Ascending aorta (tissue), 2 donors: Measurements from ENCODE around the gene C1orf159. TPM values are rescaled to one million over a fixed set of nuclear protein-coding genes. Genes with fewer than 3 reads are reported as not detected.

Experiments
- DNase-seq, 2 donors: peaks; one replicate each; pipeline ENCODE4 v3.0.0-alpha.2; 2019; ENCODE audit warnings: low spot score in 2 of 2
- H3K27ac ChIP-seq, 2 donors: fragments of 200-600 bp; sonication (generic); one replicate each; pipeline ENCODE4 v1.5.1; 2016 to 2017; ENCODE audit warnings: mild to moderate bottlenecking in 1 of 2
- H3K27me3 ChIP-seq: fragments of 200-600 bp; sonication (generic); one replicate; pipeline ENCODE4 v1.5.1; 2017
- H3K36me3 ChIP-seq, 2 donors: fragments of 200-600 bp; sonication (generic); one replicate each; pipeline ENCODE4 v1.5.1; 2016
- H3K4me1 ChIP-seq, 2 donors: fragments of 200-600 bp; sonication (generic); one replicate each; pipeline ENCODE4 v1.5.1; 2016 to 2017; ENCODE audit warnings: mild to moderate bottlenecking in 1 of 2
- H3K4me3 ChIP-seq, 2 donors: fragments of 200-600 bp; sonication (generic); one replicate each; pipeline ENCODE4 v1.5.1; 2016 to 2017; ENCODE audit warnings: mild to moderate bottlenecking in 1 of 2
- H3K9me3 ChIP-seq, 2 donors: fragments of 200-600 bp; sonication (generic); one replicate each; pipeline ENCODE4 v1.5.1; 2016
- intact Hi-C: fragments of 100-400 bp; cut with DNase I; formaldehyde crosslinking; loops from one replicate; pipeline ENCODE4 v1.15.1; 2023
- total RNA-seq: library from RNA; depleted of rRNA; stranded (reverse); fragments of >200 nt; gene quantifications from one replicate; pipeline ENCODE4 v1.1.0, GENCODE V29; 2016
- TF ChIP-seq, protein P1 (sequence below), 3 experiments: fragments of 200-600 bp in 2 of 3; fragments of 450-650 bp in 1 of 3; sonication (generic) in 2 of 3; IDR thresholded peaks; one replicate each; pipeline ENCODE4 v1.5.1; 2016 to 2019; ENCODE audit warnings: antibody characterized with exemption in 3 of 3, mild to moderate bottlenecking in 1 of 3, moderate library complexity in 1 of 3

The C1orf159 gene
- total RNA-seq, 1 donor from 2014 or later, result 23.7 TPM

DNA sequence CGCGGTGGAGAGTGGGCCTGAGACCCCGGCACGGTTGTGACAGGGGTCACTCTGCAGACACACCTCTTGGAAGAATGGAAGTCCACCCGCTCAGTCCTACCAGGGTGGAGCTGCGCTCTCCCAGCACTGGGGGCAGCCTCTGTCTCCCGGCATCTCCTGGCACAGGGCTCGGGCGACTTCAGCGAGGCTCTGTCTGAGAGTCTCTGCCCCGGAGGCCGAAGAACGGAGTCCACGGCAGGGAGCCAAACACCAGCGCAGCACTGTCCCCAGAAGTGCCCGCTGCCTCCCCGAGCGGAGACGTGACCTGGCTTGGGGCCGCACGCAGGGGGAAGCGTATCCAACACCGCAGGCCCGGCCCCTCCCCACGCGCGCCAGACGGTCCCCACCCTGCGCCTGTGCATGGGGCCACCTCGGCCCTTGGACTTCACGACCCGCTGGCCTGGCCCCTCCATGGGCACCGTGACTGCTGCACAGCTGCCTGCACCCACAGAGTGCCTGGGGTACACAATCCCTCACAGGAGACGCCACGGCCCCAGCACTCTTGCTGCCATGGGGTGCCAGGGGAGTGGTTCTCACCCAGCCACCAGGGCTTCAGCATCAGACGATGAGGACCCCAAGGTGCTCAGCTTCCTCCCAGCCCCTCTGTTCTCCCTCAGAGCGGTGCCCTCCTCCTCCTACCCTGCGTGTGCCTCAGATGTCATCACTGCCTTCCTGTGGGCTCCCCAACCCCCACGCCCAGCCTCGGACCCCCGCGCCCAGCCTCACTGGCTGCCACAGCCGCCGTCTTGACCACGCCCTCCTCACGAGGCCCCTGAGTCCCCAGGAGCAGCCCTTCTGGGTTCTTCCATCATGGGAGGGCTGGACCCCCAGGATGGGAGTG is 26.8 kb downstream of the C1orf159 start:
- Histone ChIP-seq H3K27me3 (no peaks in the 10 kb centered on the region), H3K9me3 (no peaks in the 10 kb centered on the region), H3K27ac (no peak overlapping the region), H3K36me3 (no peaks in the 10 kb centered on the region), H3K4me3 (no peak overlapping the region), H3K4me1 (no peaks in the 10 kb centered on the region)
- no peak for DNase-seq
- intact Hi-C loops, result no loop called here
- TF ChIP-seq, protein P1, sequence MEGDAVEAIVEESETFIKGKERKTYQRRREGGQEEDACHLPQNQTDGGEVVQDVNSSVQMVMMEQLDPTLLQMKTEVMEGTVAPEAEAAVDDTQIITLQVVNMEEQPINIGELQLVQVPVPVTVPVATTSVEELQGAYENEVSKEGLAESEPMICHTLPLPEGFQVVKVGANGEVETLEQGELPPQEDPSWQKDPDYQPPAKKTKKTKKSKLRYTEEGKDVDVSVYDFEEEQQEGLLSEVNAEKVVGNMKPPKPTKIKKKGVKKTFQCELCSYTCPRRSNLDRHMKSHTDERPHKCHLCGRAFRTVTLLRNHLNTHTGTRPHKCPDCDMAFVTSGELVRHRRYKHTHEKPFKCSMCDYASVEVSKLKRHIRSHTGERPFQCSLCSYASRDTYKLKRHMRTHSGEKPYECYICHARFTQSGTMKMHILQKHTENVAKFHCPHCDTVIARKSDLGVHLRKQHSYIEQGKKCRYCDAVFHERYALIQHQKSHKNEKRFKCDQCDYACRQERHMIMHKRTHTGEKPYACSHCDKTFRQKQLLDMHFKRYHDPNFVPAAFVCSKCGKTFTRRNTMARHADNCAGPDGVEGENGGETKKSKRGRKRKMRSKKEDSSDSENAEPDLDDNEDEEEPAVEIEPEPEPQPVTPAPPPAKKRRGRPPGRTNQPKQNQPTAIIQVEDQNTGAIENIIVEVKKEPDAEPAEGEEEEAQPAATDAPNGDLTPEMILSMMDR (IDR thresholded peaks at IDR 0.05), result no peak

DNA sequence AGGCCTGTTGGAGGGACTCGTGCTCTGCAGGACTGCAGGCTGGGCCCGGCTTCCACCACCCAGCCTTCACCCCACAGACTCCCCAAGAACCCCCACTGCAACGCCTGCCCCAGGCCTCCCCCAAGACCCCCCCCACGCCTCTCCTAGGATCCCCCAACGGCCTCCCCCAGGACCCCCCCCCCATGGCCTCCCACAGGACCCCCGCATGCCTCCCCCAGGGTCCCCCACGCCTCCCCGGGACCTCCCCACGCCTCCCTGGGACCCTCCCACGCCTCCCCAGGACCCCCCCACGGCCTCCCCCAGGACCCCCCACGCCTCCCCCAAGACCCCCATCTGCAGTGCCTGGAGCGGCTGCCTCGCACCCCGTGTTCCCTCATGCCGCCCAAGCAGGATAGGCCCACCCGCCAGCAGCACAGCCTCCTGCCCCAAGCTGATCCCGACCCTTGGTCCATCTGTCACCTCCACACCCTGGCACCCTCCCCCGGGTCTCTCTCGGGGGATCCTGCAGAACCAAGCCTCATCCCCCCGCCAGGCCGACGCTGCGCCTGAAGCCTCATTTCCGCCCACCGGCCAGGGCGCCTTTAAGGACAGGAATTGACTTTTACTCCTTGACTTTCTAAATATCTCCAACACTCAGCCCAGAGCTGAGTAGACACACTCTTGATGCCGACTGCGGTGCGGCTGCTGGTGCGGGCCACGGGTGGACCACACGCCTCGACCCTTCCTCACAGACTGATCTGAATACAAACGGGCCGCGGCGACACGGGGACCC is 27.7 kb downstream of the C1orf159 start:
- Histone ChIP-seq H3K4me3 (no peak overlapping the region), H3K27ac (no peak overlapping the region), H3K36me3 (no peaks in the 10 kb centered on the region), H3K4me1 (no peaks in the 10 kb centered on the region), H3K27me3 (no peaks in the 10 kb centered on the region), H3K9me3 (no peaks in the 10 kb centered on the region)
- DNase-seq, result no peak
- intact Hi-C loops, result no loop called here
- TF ChIP-seq, protein P1 (IDR thresholded peaks at IDR 0.05), result no peak

DNA sequence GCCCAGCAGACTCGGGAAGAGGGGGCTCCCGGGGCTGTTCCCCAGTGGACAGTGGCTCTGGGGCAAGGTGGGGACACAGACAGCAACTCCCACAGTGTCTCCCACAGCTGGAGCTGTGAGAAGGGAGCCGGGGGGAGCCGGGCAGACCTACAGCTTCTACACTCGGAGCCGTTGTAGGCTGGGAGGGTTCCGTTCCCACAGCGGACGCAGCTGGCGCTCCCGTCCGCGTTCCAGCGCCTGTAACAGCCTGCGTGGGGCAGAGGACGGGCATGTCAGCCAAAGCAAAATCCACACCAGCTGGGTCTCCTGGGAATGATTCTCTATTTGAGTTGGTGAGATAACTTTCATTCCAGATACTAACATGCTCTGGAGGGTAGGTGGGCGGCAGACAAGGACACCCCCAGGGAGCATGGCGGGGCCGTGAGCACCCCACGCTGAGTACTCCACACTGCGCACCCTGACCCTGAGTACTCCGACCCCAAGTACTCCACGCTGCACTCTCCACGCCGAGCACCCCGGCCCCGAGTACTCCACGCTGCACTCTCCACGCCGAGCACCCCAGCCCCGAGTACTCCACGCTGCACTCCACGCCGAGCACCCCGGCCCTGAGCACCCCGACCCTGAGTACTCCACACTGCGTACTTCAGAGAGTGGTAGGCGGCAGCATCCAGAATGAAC is 28.4 kb downstream of the C1orf159 start:
- DNase-seq, result no peak

DNA sequence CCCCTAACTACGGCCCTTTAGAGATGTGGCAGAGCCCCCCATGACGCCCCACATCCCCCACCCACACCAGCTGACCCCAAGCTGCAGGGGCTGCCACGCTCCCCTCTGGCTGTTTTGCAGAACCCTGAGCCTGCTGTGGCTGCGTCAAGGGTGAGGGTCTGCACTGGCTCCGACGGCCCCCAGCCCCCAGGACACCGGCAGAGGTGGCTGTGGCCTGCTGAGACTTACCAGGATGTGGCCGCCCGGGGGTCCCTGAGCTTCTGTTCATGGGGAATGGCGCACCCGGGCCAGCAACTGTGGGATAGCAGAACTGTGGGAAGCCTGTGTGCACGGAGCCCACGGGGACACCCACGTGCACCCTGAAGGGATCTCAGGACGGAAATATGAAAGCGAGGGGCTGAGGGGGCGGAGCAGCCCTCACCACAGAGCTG is 29.0 kb downstream of the C1orf159 start:
- Histone ChIP-seq H3K4me1 (no peaks in the 10 kb centered on the region), H3K27me3 (no peaks in the 10 kb centered on the region), H3K36me3 (no peaks in the 10 kb centered on the region), H3K27ac (no peak overlapping the region), H3K4me3 (no peak overlapping the region), H3K9me3 (no peaks in the 10 kb centered on the region)
- intact Hi-C loops, result no loop called here
- DNase-seq, result no peak
- TF ChIP-seq, protein P1 (IDR thresholded peaks at IDR 0.05), result no peak

More for the DNA sequence above, 28.4 kb downstream of the C1orf159 start:
- Histone ChIP-seq H3K27ac (no peak overlapping the region), H3K4me3 (no peak overlapping the region), H3K4me1 (no peaks in the 10 kb centered on the region), H3K36me3 (no peaks in the 10 kb centered on the region), H3K27me3 (no peaks in the 10 kb centered on the region), H3K9me3 (no peaks in the 10 kb centered on the region)
- TF ChIP-seq, protein P1 (IDR thresholded peaks at IDR 0.05), result no peak
- intact Hi-C loops, result no loop called here

DNA sequence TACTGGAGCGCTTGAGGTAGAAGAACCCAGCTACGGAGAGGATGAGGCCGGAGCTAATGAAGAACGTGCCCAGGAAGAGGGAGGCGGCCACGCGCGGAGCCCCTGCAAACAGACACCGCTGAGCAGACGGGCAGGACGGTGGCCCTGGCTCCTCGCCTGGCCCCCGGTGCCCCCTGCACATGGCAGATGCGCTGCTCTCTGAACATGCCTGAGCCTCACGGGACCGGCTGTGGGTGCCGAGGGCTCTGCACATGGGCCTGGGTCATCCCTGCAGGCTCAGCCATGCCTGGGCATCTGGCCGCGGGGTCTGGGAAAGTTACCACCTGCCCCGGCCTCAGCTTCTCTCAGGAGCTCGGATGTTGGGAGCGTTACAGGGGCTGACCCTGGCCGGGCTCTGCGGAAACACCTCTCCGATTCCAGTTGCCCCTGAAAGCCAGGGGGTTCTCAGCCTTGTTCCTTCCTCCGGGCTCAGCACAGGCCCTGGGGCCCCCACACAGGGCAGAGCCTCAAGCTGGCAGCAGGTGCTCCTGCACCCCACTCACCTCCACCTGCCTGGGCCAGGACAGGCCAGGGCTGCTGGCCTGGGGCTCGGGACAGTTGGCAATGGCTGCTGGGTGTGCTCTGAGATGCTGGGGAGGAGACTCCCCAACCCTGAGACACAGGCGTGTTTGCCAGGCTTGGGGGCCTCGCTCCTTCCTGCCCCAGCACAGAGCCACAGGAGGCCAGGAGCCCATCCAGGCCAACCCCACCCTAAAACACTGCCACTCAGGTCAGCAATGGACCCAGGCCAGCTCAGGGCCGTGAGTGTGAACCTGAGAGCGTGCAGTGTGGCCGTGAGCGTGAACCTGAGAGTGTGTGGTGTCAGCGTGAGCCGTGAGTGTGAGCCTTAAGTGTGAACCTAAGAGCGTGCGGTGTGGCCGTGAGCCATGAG is 29.7 kb downstream of the C1orf159 start:
- intact Hi-C loops, result no loop called here
- H3K9me3 ChIP-seq, result no peaks in the 10 kb centered on the region
- TF ChIP-seq, protein P1 (IDR thresholded peaks at IDR 0.05), result no peak
- no peak overlapping the region for H3K4me3 ChIP-seq
- no peaks in the 10 kb centered on the region for H3K36me3 ChIP-seq
- no peak for DNase-seq
- H3K4me1 ChIP-seq, result no peaks in the 10 kb centered on the region
- H3K27me3 ChIP-seq, result no peaks in the 10 kb centered on the region
- H3K27ac ChIP-seq, result no peak overlapping the region
